Islet precursor cell (in vitro differentiated cells): ENCODE data around the gene S100PBP.

Experiments used
- DNase-seq: peaks from one replicate; pipeline ENCODE4 v3.0.0-alpha.2; 2018

The S100PBP gene

GRCh38 chr1:32871364-32872191 lies 54.1 kb downstream of the S100PBP start:
- DNase-seq = peak; percentile 61

GRCh38 chr1:32872192-32872460 lies 54.7 kb downstream of the S100PBP start:
- peak; percentile 24 for DNase-seq

- DNase-seq = peak; percentile 25
Measured at GRCh38 chr1:32873484-32873883, 56.0 kb downstream of the S100PBP start.

- DNase-seq = peak; percentile 28
Measured at GRCh38 chr1:32874860-32875752, 57.7 kb downstream of the S100PBP start.

GRCh38 chr1:32876341-32877210 lies 59.1 kb downstream of the S100PBP start:
- peak; percentile 81 for DNase-seq

- no peak for DNase-seq
Measured at GRCh38 chr1:32877211-32878110, 60.0 kb downstream of the S100PBP start.

- DNase-seq = no peak
Measured at GRCh38 chr1:32878183-32878582, 60.7 kb downstream of the S100PBP start.

- DNase-seq = peak; percentile 69
Measured at GRCh38 chr1:32878637-32879041, 61.2 kb downstream of the S100PBP start.

- no peak for DNase-seq
Measured at GRCh38 chr1:32881291-32881690, 63.8 kb downstream of the S100PBP start.

GRCh38 chr1:32881871-32882850 lies 64.7 kb downstream of the S100PBP start:
- no peak for DNase-seq

GRCh38 chr1:32883338-32884031 lies 66.0 kb downstream of the S100PBP start:
- no peak for DNase-seq

- DNase-seq = no peak
Measured at GRCh38 chr1:32884032-32884372, 66.5 kb downstream of the S100PBP start.

- no peak for DNase-seq
Measured at GRCh38 chr1:32884726-32885125, 67.3 kb downstream of the S100PBP start.

- DNase-seq = no peak
Measured at GRCh38 chr1:32885676-32886003, 68.2 kb downstream of the S100PBP start.

- peak; percentile 90 for DNase-seq
Measured at GRCh38 chr1:32886004-32886827, 68.8 kb downstream of the S100PBP start, which contains the start of gene HPCA. Gene HPCA, plus strand, starts transcription at chr1:32886491. Its CDS starts 2,408 bp downstream, at chr1:32888899.

GRCh38 chr1:32886828-32887414 lies 69.5 kb downstream of the S100PBP start:
- no peak for DNase-seq

- DNase-seq = no peak
Measured at GRCh38 chr1:32887623-32888022, 70.2 kb downstream of the S100PBP start.

- DNase-seq = no peak
Measured at GRCh38 chr1:32888134-32888533, 70.7 kb downstream of the S100PBP start.
